Smooth muscle cell of bladder (primary cell): ENCODE data around the gene MAGI3. TPM values are rescaled to one million over a fixed set of nuclear protein-coding genes. Genes with fewer than 3 reads are reported as not detected.

ENCODE experiments used
- total RNA-seq: library from RNA; depleted of rRNA; stranded (reverse); fragments of >200 nt; gene quantifications from 2 replicates; pipeline ENCODE4 v1.2.3, GENCODE V29; 2014

The MAGI3 gene
- 9.4 and 9.8 TPM in 2 replicates for total RNA-seq

DNA sequence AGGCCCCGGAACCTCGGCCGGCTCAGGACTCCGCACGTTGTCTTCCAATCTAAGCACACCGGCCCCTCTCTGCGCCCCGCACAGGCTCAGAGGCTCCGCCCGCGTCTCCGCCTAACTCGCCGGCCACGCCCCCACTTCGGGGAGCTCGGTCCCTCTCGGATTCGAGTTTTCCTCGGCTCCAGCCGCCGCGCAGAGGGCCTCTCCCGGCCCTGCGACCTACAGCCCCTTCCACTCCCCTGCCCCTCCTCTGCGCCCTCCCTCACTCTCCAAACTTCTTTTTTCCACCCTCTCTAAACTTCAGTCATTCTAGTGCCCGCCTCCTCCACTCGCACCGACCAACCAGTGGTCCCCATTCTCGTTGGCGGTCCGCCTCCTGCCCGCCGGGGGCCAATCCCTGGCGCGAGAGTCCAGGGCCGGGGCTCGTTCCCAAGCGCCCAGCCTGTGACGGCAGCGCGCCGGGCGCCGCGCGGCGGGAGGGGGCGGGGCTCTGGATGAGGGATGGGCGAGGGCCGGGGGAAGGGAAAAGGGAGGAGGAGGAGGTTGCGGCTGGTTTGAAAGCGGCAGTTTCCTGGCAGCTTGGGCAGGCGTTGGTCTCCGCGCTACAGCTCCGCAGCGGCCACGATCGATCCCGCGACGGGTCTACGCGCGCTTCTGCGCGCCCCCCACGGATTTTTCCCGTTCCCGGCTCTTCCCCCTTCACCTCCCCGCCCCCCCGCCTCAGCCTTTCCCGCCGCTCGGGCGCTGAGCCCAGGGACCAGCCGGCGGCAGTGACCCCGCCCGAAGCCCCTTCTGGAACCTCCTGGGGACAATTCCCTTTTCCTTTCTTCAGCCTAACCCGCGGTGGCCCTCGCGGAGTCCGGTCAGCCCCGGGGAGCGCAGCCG lies at the start of gene MAGI3:
MAGI3 (plus strand) TSS at position 563 of the 882 bp plus-strand sequence. CDS start 519 bp downstream, outside the sequence.

